Aorta (tissue), 5 donors: ENCODE measurements around the gene RSU1. TPM values are rescaled to one million over a fixed set of nuclear protein-coding genes. Genes with fewer than 3 reads are reported as not detected.

Source experiments
- ATAC-seq: fragments of 200-7000 bp; cut with Tn5 transposase; one replicate; pipeline ENCODE4 v1.9.1; 2022; ENCODE audit warnings: moderate library complexity; ENCODE audit not compliant: low FRiP score
- DNase-seq, 2 donors: peaks; one replicate each; pipeline ENCODE4 v3.0.0-alpha.2; 2020
- H3K27ac ChIP-seq, 2 donors: one replicate each; pipeline ENCODE4 v1.5.1; 2013; ENCODE audit warnings: low read length in 2 of 2, mild to moderate bottlenecking in 2 of 2, moderate library complexity in 2 of 2, control low read depth in 1 of 2, inconsistent platforms in 1 of 2, low read depth in 1 of 2
- H3K27me3 ChIP-seq, 2 donors: one replicate each; pipeline ENCODE4 v1.6.1; 2013; ENCODE audit warnings: control low read depth in 1 of 2, low read length in 1 of 2, mild to moderate bottlenecking in 1 of 2, moderate library complexity in 1 of 2; ENCODE audit not compliant: insufficient read depth in 2 of 2, control insufficient read depth in 1 of 2
- H3K36me3 ChIP-seq, 2 donors: one replicate each; pipeline ENCODE4 v1.6.1; 2013; ENCODE audit warnings: control low read depth in 1 of 2, low read length in 1 of 2, mild to moderate bottlenecking in 1 of 2; ENCODE audit not compliant: insufficient read depth in 2 of 2, control insufficient read depth in 1 of 2
- H3K4me1 ChIP-seq, 2 donors: one replicate each; pipeline ENCODE4 v1.6.1; 2013; ENCODE audit warnings: low read length in 2 of 2, control low read depth in 1 of 2, mild to moderate bottlenecking in 1 of 2, moderate library complexity in 1 of 2; ENCODE audit not compliant: insufficient read depth in 2 of 2, control insufficient read depth in 1 of 2
- H3K4me3 ChIP-seq, 2 donors: one replicate each; pipeline ENCODE4 v1.5.1; 2013; ENCODE audit warnings: low read length in 2 of 2, control low read depth in 1 of 2, mild to moderate bottlenecking in 1 of 2
- H3K9me3 ChIP-seq: one replicate; pipeline ENCODE4 v1.6.1; 2013; ENCODE audit warnings: mild to moderate bottlenecking, low read length; ENCODE audit not compliant: control insufficient read depth
- WGBS, 2 donors: extraction: QIAGEN DNeasy Blood & Tissue Kit; methylation state at CpG; one replicate each; pipeline ENCODE4 v1.1.7; 2013; 5-methylcytosine and 5-hydroxymethylcytosine counted together
- intact Hi-C, 2 donors: fragments of 100-400 bp; cut with DNase I; formaldehyde crosslinking; loops; one replicate each; pipeline versions ENCODE4 v1.14.2 to v1.15.0; 2022
- polyA plus RNA-seq, 2 donors: library from polyadenylated mRNA; stranded (reverse); fragments of 200-250 nt; gene quantifications; one replicate each; pipeline ENCODE4 v1.2.3, GENCODE V29; 2013
- total RNA-seq, 2 donors: library from RNA; stranded (reverse); fragmentation: NEBNext Ultra II Directional; extraction: Animal tissue kit (Norgen Biotek cat#: 25700); gene quantifications; one replicate each; pipeline ENCODE4 v1.2.1, GENCODE V29; 2021
- donor health status: healthy with polysubstance abuse.
- donor health status: Bipolar disorder and iron deficiency.
- donor health status: DM: no; HTN: no; CAD: no.
- donor health status: DM: no; HTN: no; CAD: no.
- donor health status: DM: yes; HTN: yes; CAD: no.

Gene RSU1
- total and polyA plus RNA-seq, 4 donors = 65.0 to 130 (median 107) TPM

DNA sequence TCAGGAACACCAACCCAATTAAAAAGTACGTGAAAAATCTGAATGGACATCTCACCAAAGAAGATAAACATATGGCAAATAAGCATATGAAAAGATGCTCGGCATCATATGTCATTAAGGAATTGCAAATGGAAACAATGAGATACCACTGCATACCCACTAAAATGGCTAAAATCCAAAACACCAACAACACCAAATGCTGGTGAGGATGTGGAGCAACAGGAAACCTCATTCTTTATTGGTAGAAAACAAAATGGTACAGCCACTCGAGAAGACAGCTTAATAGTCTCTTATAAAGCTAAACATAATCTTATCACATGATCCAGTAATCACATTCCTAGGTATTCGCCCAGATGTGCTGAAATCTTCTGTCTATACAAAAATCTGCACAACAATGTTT is 13.1 kb downstream of the RSU1 start:
- peaks cover 0 to 2% of the 10 kb centered on the region in 2 donors for H3K4me1 ChIP-seq
- peaks cover 0 to 1% of the 10 kb centered on the region in 2 donors for H3K36me3 ChIP-seq
- no peaks in the 10 kb centered on the region for H3K27me3 ChIP-seq
- DNase-seq (no peak), ATAC-seq (no peak)
- WGBS, 2 donors = 86 to 93% methylated on average over 4 of the region's 4 CpGs
- intact Hi-C loops = no loop called here
- no peak overlapping the region for H3K4me3 ChIP-seq
- H3K9me3 ChIP-seq = no peaks in the 10 kb centered on the region
- H3K27ac ChIP-seq = no peak overlapping the region

- Histone ChIP-seq H3K9me3 (no peaks in the 10 kb centered on the region), H3K36me3 (no peaks in the 10 kb centered on the region), H3K27ac (no peak overlapping the region), H3K27me3 (no peaks in the 10 kb centered on the region), H3K4me3 (no peak overlapping the region), H3K4me1 (no peaks in the 10 kb centered on the region)
- intact Hi-C loops = no loop called here
- WGBS, 2 donors = 11 to 16% methylated on average over 2 of the region's 2 CpGs
- ATAC-seq (no peak), DNase-seq (no peak)
These were observed 13.8 kb downstream of the RSU1 start for GRCh38 chr10:16803464-16803863.

GRCh38 chr10:16799621-16800020 is 17.6 kb downstream of the RSU1 start:
- Histone ChIP-seq H3K27me3 (no peaks in the 10 kb centered on the region), H3K36me3 (no peaks in the 10 kb centered on the region), H3K4me1 (no peaks in the 10 kb centered on the region), H3K27ac (no peak overlapping the region), H3K9me3 (no peaks in the 10 kb centered on the region), H3K4me3 (no peak overlapping the region)
- WGBS, 2 donors = 86 to 94% methylated on average over 8 of the region's 8 CpGs
- no peak for ATAC-seq
- intact Hi-C loops = no loop called here
- no peak for DNase-seq

DNA sequence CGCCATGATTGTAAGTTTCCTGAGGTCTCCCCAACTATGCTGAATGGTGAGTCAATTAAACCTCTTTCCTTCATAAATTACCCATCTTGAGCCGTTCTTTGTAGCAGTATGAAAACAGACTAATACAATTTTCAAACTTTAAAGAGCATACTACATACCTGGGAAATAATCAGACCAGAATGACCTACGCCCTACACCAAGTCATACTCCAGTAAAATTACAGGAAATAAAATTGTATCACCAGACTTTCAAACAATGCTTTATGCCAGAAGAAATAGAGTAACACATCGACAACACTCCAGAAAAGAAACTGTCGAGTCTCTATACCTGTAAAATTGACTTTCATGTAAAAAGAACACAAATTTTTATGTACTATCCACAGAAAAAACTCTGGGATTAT is 18.7 kb downstream of the RSU1 start:
- no peaks in the 10 kb centered on the region for H3K4me1 ChIP-seq
- no peaks in the 10 kb centered on the region for H3K27me3 ChIP-seq
- no peak overlapping the region for H3K4me3 ChIP-seq
- no peak overlapping the region for H3K27ac ChIP-seq
- intact Hi-C loops = no loop called here
- H3K36me3 ChIP-seq = no peaks in the 10 kb centered on the region
- ATAC-seq (no peak), DNase-seq (no peak)
- no peaks in the 10 kb centered on the region for H3K9me3 ChIP-seq
- 98% methylated on average over 5 of the region's 5 CpGs for WGBS, 2 donors

DNA sequence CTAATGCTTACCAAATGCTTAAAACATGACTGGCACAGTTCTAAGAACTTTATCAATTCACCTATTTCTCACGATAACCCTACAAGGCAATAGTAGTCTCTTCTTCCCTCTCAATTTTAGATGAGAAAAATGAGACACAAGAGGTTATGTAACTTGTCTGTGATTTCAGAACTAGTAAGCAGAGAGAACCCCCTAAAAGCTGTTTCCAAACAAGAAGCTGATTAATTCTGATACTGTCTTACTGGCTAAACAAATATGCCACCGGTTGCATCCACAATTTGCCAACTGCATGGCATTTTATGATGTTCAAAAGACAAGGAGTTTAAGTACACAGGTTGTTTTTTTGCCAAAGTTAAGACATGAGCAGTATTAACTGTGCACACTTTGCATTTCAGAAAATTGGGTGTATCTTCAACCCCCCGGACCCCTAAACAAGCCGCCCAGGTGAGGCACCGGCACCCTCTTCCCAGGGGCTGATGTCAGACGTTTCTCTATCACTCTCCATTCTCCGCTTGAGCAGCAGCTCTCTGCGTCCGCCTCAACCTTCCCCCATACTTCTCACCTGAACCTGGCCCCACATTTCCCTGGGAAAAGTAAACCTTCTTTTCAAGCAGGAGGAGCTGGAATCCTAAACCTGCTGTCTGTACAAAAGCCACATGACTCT is 21.7 kb downstream of the RSU1 start:
- ATAC-seq = no peak
- Histone ChIP-seq H3K27me3 (no peaks in the 10 kb centered on the region), H3K27ac (no peak overlapping the region), H3K4me1 (no peaks in the 10 kb centered on the region), H3K9me3 (no peaks in the 10 kb centered on the region), H3K4me3 (no peak overlapping the region), H3K36me3 (no peaks in the 10 kb centered on the region)
- no peak for DNase-seq
- intact Hi-C loops = no loop called here
- WGBS, 2 donors = 73 to 93% methylated on average over 9 of the region's 9 CpGs

- no peaks in the 10 kb centered on the region for H3K9me3 ChIP-seq
- WGBS, 2 donors = 98 to 100% methylated on average over 1 of the region's 1 CpG
- no peak for DNase-seq
- no peaks in the 10 kb centered on the region for H3K4me1 ChIP-seq
- H3K4me3 ChIP-seq = no peak overlapping the region
- intact Hi-C loops = no loop called here
- H3K27ac ChIP-seq = no peak overlapping the region
- H3K36me3 ChIP-seq = no peaks in the 10 kb centered on the region
- ATAC-seq = no peak
- no peaks in the 10 kb centered on the region for H3K27me3 ChIP-seq
These were observed 23.2 kb downstream of the RSU1 start for GRCh38 chr10:16794005-16794404.

- WGBS, 2 donors = 5 to 11% methylated on average over 8 of the region's 8 CpGs
- ATAC-seq = peak; percentile 74
- H3K27ac ChIP-seq = peak overlapping the region in 1 of 2 donors; percentile 33
These were observed 24.5 kb downstream of the RSU1 start for GRCh38 chr10:16792675-16793074.

DNA sequence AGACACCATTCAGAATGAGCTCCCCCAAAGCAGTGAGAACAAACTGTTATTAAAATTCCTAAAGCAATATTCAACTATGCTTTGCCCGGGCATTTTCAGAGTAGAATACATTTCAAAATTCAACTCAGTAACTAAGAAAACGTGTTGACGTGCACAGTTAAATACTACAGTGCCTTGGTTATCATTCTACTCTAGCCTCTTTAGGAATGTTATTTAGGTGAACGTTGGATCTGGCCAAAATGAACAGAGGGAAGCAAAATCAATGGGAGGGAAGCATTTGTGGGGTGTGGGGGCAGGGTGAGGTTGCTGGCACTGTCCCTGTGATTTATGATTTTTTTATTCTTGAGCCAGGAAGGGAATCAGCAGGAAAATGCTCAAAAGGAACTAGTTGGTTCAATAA is 27.5 kb downstream of the RSU1 start:
- H3K27me3 ChIP-seq = no peaks in the 10 kb centered on the region
- DNase-seq (no peak), ATAC-seq (no peak)
- H3K36me3 ChIP-seq = no peaks in the 10 kb centered on the region
- no peaks in the 10 kb centered on the region for H3K4me1 ChIP-seq
- intact Hi-C loops = no loop called here
- H3K9me3 ChIP-seq = no peaks in the 10 kb centered on the region
- WGBS, 2 donors = 17 to 30% methylated on average over 4 of the region's 4 CpGs
- H3K27ac ChIP-seq = no peak overlapping the region
- H3K4me3 ChIP-seq = no peak overlapping the region

More at GRCh38 chr10:16792675-16793074, 24.5 kb downstream of the RSU1 start:
- peak; percentile 84 to 85 for DNase-seq
- no peak overlapping the region for H3K4me3 ChIP-seq
- H3K36me3 ChIP-seq = no peaks in the 10 kb centered on the region
- no peaks in the 10 kb centered on the region for H3K4me1 ChIP-seq
- intact Hi-C loops = no loop called here
- H3K27me3 ChIP-seq = no peaks in the 10 kb centered on the region
- H3K9me3 ChIP-seq = no peaks in the 10 kb centered on the region

DNA sequence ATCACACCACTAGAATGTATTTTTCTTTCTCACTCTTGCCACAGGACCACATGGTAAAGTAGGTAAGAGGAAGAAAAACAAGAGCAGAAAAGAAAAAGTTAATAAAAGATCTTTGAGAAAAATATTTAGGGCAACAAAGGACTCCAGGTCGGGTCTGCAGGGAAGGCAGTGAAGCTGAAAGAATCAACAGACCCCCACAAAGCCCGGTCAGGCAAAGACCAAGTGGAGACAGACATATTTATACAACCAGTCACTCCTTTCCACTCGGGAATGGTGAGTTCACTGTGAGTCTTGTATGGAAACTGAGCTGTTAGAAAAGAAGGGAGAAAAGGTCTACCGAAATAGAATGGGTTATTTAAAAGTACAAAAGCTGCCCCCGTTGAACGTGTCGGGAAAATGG is 28.0 kb downstream of the RSU1 start:
- Histone ChIP-seq H3K4me3 (no peak overlapping the region), H3K9me3 (no peaks in the 10 kb centered on the region), H3K27me3 (no peaks in the 10 kb centered on the region), H3K4me1 (no peaks in the 10 kb centered on the region), H3K36me3 (no peaks in the 10 kb centered on the region), H3K27ac (peak overlapping the region in 1 of 2 donors; percentile 10)
- DNase-seq = no peak
- intact Hi-C loops = no loop called here
- ATAC-seq = no peak
- 12 to 41% methylated on average over 7 of the region's 7 CpGs for WGBS, 2 donors
